Measurements from ENCODE around the gene PHLDA2.

PHLDA2 gene

DNA sequence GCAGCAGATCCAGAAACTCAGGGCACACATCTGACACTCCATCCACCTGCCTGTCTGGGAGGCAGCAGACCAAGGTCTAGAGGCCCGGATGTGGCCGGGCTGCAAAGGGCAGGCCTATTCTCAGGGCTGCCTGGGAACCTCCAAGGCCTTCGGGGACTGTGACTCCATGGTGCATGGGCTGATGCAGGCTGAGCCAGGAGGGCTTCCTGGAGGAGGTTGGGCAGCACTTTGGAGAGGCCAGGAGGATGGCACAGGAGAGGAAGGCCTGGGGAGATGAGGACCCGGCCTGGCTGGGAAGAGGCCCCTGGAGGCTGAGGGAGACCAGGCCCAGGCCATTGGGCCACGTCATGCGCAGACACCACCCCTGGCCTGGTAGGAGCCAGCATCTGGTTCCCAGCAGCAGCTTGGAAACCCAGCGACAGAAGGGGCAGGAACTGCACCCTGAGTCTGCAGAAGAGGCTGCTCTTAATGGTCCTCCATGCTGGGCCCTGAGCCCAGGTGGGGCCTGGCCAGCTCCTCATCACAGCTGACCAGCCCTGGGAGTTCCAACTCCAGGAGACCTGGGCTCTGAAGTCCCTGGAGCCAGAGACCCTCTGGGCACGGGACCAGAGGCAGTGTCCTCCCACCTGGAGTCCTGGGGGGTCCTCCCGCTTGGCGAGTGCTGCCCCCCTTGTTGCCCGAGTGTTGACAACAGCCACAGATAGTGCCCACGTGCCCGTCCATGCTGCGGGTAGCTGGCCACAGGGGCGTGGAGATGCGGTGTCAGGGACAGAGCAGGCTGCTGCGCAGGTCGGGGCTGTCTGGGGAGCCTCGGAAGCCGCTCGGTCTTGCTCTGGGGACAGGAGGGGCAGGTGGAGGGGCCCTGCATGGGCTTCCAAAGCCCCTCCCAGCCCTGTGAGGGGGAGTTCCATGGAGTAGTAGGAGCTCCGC, 5.5 kb downstream of the PHLDA2 start:
- no peak overlapping the region for H2BK120ac ChIP-seq (ENCODE audit: low read depth, low read length)
- H3K9me3 ChIP-seq (ENCODE audit: control insufficient read depth, low read length): no peaks in the 10 kb centered on the region
- peaks cover 25% of the 10 kb centered on the region for H3K4me1 ChIP-seq (ENCODE audit: control insufficient read depth, insufficient read depth, low read depth, low read length)
- no peak overlapping the region for H3K14ac ChIP-seq (ENCODE audit: low read length in 2 of 2)
- H3K9ac ChIP-seq (ENCODE audit: low read length): no peak overlapping the region
- no peak overlapping the region for H2AFZ ChIP-seq (ENCODE audit: low read depth, low read length)
- H4K8ac ChIP-seq (ENCODE audit: low read length): no peak overlapping the region
- H2BK12ac ChIP-seq (ENCODE audit: low read length in 2 of 2): no peak overlapping the region
- no peak overlapping the region for H3K27ac ChIP-seq (ENCODE audit: low read length, poor library complexity, severe bottlenecking)
- H3K36me3 ChIP-seq (ENCODE audit: control insufficient read depth in 1 of 2, insufficient read depth in 2 of 2, low read depth in 1 of 2, low read length in 2 of 2): peaks cover 0 to 30% of the 10 kb centered on the region in 2 experiments
- H2BK15ac ChIP-seq (ENCODE audit: low read depth, poor library complexity, severe bottlenecking): no peak overlapping the region
- DNase-seq: no peak
- no peak overlapping the region for H2BK5ac ChIP-seq (ENCODE audit: low read depth, low read length, poor library complexity, severe bottlenecking)
- no peak overlapping the region for H3K4me3 ChIP-seq (ENCODE audit: insufficient read depth in 1 of 2, low read depth in 1 of 2, low read length in 2 of 2)
- no peak overlapping the region for H3K4ac ChIP-seq (ENCODE audit: low read depth in 1 of 2, low read length in 2 of 2)
- H2AK5ac ChIP-seq (ENCODE audit: low read length, severe bottlenecking): no peak overlapping the region
- no peaks in the 10 kb centered on the region for H3K27me3 ChIP-seq (ENCODE audit: control insufficient read depth in 1 of 2, insufficient read depth in 1 of 2, low read length in 2 of 2)
- H3K79me1 ChIP-seq (replicated peaks; ENCODE audit: low read length, poor library complexity, severe bottlenecking): peaks cover 4% of the 10 kb centered on the region
- H3K18ac ChIP-seq (ENCODE audit: low read depth in 1 of 2, low read length in 2 of 2): no peak overlapping the region
- WGBS: 90% methylated on average over 22 of the region's 22 CpGs
- no peak overlapping the region for H3K23ac ChIP-seq (ENCODE audit: low read length in 2 of 2)
- H3K4me2 ChIP-seq (ENCODE audit: low read length, poor library complexity, severe bottlenecking): no peak overlapping the region
- H4K91ac ChIP-seq (ENCODE audit: low read length): peak overlapping the region; percentile 57

DNA sequence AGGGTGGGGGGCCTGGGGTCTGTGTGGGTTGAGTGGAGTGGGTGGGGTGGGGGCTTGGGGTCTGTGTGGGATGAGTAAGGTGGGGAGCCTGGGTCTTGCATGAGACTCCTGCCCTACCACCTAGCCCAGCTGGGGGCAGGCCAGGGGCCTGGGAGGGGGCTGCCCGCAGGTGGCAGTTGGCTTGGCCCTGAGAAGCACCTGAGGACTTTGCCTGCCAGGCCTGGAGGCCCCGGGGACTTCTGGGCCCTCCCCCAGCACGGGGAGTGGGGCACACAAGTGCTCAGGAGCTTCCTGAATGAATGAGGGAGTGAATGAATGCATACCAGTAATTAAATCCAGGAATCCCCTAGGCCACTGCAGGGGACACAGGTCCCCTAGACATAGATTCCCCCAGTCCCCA, 6.6 kb downstream of the PHLDA2 start:
- Histone ChIP-seq H3K27me3 (ENCODE audit: control insufficient read depth in 1 of 2, insufficient read depth in 1 of 2, low read length in 2 of 2) (no peaks in the 10 kb centered on the region), H3K14ac (ENCODE audit: low read length in 2 of 2) (no peak overlapping the region), H3K4me3 (ENCODE audit: insufficient read depth in 1 of 2, low read depth in 1 of 2, low read length in 2 of 2) (no peak overlapping the region), H2BK120ac (ENCODE audit: low read depth, low read length) (no peak overlapping the region), H2AK5ac (ENCODE audit: low read length, severe bottlenecking) (no peak overlapping the region), H2BK12ac (ENCODE audit: low read length in 2 of 2) (no peak overlapping the region), H3K36me3 (ENCODE audit: control insufficient read depth in 1 of 2, insufficient read depth in 2 of 2, low read depth in 1 of 2, low read length in 2 of 2) (peaks cover 0 to 30% of the 10 kb centered on the region in 2 experiments), H3K23ac (ENCODE audit: low read length in 2 of 2) (no peak overlapping the region), H2BK5ac (ENCODE audit: low read depth, low read length, poor library complexity, severe bottlenecking) (no peak overlapping the region), H3K18ac (ENCODE audit: low read depth in 1 of 2, low read length in 2 of 2) (no peak overlapping the region), H3K4ac (ENCODE audit: low read depth in 1 of 2, low read length in 2 of 2) (no peak overlapping the region), H3K4me1 (ENCODE audit: control insufficient read depth, insufficient read depth, low read depth, low read length) (peaks cover 22% of the 10 kb centered on the region), H4K8ac (ENCODE audit: low read length) (no peak overlapping the region), H4K91ac (ENCODE audit: low read length) (no peak overlapping the region), H3K9me3 (ENCODE audit: control insufficient read depth, low read length) (no peaks in the 10 kb centered on the region), H2AFZ (ENCODE audit: low read depth, low read length) (no peak overlapping the region), H3K79me1 (replicated peaks; ENCODE audit: low read length, poor library complexity, severe bottlenecking) (peaks cover 4% of the 10 kb centered on the region), H3K27ac (ENCODE audit: low read length, poor library complexity, severe bottlenecking) (no peak overlapping the region), H2BK15ac (ENCODE audit: low read depth, poor library complexity, severe bottlenecking) (no peak overlapping the region), H3K9ac (ENCODE audit: low read length) (no peak overlapping the region), H3K4me2 (ENCODE audit: low read length, poor library complexity, severe bottlenecking) (no peak overlapping the region)
- WGBS: 81% methylated on average over 3 of the region's 3 CpGs
- DNase-seq: no peak

DNA sequence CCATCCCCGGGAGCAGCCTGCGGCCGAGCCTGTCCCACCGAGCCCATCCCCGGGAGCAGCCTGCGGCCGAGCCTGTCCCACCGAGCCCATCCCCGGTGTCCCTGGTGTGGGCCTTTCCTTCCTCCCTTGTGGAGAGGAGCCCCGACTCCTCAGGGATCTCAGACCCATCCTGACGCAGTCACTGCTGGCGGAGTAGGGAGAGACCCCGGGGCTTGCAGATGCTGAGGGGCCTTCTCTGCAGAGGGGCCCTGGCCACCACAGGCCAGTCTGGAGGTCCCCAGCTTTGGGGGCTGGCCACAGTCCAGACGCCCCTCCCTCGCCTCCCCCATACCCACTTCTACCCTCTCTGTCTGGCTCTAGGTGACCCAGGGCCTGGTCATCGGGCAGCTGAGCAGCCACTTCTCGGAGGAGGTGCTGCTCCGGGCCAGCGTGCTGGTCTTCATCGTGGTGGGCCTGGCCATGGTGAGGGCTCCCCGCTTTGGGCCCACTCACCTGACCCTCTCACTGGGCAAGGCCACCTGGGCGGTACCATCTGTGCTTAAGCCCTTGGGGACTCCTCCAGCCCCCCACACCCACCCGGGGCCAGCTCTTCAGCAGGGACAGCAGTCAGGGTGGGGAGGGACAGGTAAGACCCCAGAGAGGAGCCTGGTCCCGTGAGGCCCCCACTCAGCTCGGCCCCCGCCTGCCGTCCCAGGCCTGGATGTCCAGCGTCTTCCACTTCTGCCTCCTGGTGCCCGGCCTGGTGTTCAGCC, 7.3 kb downstream of the PHLDA2 start:
- WGBS: 90% methylated on average over 22 of the region's 29 CpGs
- H3K9ac ChIP-seq (ENCODE audit: low read length): no peak overlapping the region

DNA sequence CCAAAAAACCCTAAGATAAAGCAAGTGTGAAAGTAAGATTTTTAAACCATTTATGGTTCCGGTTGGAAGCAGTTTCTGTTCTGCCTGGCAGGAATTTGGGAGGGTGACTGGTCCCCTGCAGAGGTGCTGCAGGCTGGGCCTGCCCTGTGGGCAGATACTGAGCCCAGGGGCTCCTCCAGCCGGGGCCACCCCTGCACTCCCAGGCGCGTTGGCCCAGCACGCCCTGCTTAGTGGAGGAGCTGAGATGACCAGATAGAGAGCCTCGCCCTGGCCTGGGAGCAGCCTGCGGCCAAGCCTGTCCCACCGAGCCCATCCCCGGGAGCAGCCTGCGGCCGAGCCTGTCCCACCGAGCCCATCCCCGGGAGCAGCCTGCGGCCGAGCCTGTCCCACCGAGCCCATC, 8.0 kb downstream of the PHLDA2 start:
- Histone ChIP-seq H3K9ac (ENCODE audit: low read length) (no peak overlapping the region), H2AFZ (ENCODE audit: low read depth, low read length) (no peak overlapping the region), H3K4me3 (ENCODE audit: insufficient read depth in 1 of 2, low read depth in 1 of 2, low read length in 2 of 2) (no peak overlapping the region), H3K23ac (ENCODE audit: low read length in 2 of 2) (no peak overlapping the region), H3K4me1 (ENCODE audit: control insufficient read depth, insufficient read depth, low read depth, low read length) (peaks cover 9% of the 10 kb centered on the region), H4K91ac (ENCODE audit: low read length) (no peak overlapping the region), H2BK12ac (ENCODE audit: low read length in 2 of 2) (no peak overlapping the region), H4K8ac (ENCODE audit: low read length) (no peak overlapping the region), H3K14ac (ENCODE audit: low read length in 2 of 2) (no peak overlapping the region), H3K18ac (ENCODE audit: low read depth in 1 of 2, low read length in 2 of 2) (no peak overlapping the region), H2BK15ac (ENCODE audit: low read depth, poor library complexity, severe bottlenecking) (no peak overlapping the region), H3K4ac (ENCODE audit: low read depth in 1 of 2, low read length in 2 of 2) (no peak overlapping the region), H3K4me2 (ENCODE audit: low read length, poor library complexity, severe bottlenecking) (no peak overlapping the region), H3K27ac (ENCODE audit: low read length, poor library complexity, severe bottlenecking) (no peak overlapping the region), H3K36me3 (ENCODE audit: control insufficient read depth in 1 of 2, insufficient read depth in 2 of 2, low read depth in 1 of 2, low read length in 2 of 2) (peaks cover 0 to 30% of the 10 kb centered on the region in 2 experiments), H2BK5ac (ENCODE audit: low read depth, low read length, poor library complexity, severe bottlenecking) (no peak overlapping the region), H3K27me3 (ENCODE audit: control insufficient read depth in 1 of 2, insufficient read depth in 1 of 2, low read length in 2 of 2) (no peaks in the 10 kb centered on the region), H3K9me3 (ENCODE audit: control insufficient read depth, low read length) (no peaks in the 10 kb centered on the region), H2AK5ac (ENCODE audit: low read length, severe bottlenecking) (no peak overlapping the region), H3K79me1 (replicated peaks; ENCODE audit: low read length, poor library complexity, severe bottlenecking) (peaks cover 2% of the 10 kb centered on the region), H2BK120ac (ENCODE audit: low read depth, low read length) (no peak overlapping the region)
- DNase-seq: no peak
- WGBS: 100% methylated on average over 1 of the region's 16 CpGs

More for the DNA sequence above, 7.3 kb downstream of the PHLDA2 start:
- no peaks in the 10 kb centered on the region for H3K27me3 ChIP-seq (ENCODE audit: control insufficient read depth in 1 of 2, insufficient read depth in 1 of 2, low read length in 2 of 2)
- peak overlapping the region; percentile 62 for H4K91ac ChIP-seq (ENCODE audit: low read length)
- no peak overlapping the region for H3K18ac ChIP-seq (ENCODE audit: low read depth in 1 of 2, low read length in 2 of 2)
- no peak overlapping the region for H2BK5ac ChIP-seq (ENCODE audit: low read depth, low read length, poor library complexity, severe bottlenecking)
- H3K14ac ChIP-seq (ENCODE audit: low read length in 2 of 2): no peak overlapping the region
- H4K8ac ChIP-seq (ENCODE audit: low read length): no peak overlapping the region
- H2BK15ac ChIP-seq (ENCODE audit: low read depth, poor library complexity, severe bottlenecking): no peak overlapping the region
- H3K4me3 ChIP-seq (ENCODE audit: insufficient read depth in 1 of 2, low read depth in 1 of 2, low read length in 2 of 2): no peak overlapping the region
- H3K9me3 ChIP-seq (ENCODE audit: control insufficient read depth, low read length): no peaks in the 10 kb centered on the region
- H3K36me3 ChIP-seq (ENCODE audit: control insufficient read depth in 1 of 2, insufficient read depth in 2 of 2, low read depth in 1 of 2, low read length in 2 of 2): peaks cover 0 to 30% of the 10 kb centered on the region in 2 experiments
- H2BK12ac ChIP-seq (ENCODE audit: low read length in 2 of 2): no peak overlapping the region
- H3K4me1 ChIP-seq (ENCODE audit: control insufficient read depth, insufficient read depth, low read depth, low read length): peaks cover 15% of the 10 kb centered on the region
- DNase-seq: no peak
- no peak overlapping the region for H3K4me2 ChIP-seq (ENCODE audit: low read length, poor library complexity, severe bottlenecking)
- no peak overlapping the region for H3K23ac ChIP-seq (ENCODE audit: low read length in 2 of 2)
- H3K4ac ChIP-seq (ENCODE audit: low read depth in 1 of 2, low read length in 2 of 2): no peak overlapping the region
- H3K79me1 ChIP-seq (replicated peaks; ENCODE audit: low read length, poor library complexity, severe bottlenecking): peaks cover 4% of the 10 kb centered on the region
- H2AFZ ChIP-seq (ENCODE audit: low read depth, low read length): no peak overlapping the region
- H2AK5ac ChIP-seq (ENCODE audit: low read length, severe bottlenecking): no peak overlapping the region
- no peak overlapping the region for H3K27ac ChIP-seq (ENCODE audit: low read length, poor library complexity, severe bottlenecking)
- no peak overlapping the region for H2BK120ac ChIP-seq (ENCODE audit: low read depth, low read length)
